Calu3 (cell line): Measurements from ENCODE around the gene ITK. TPM values are rescaled to one million over a fixed set of nuclear protein-coding genes. Genes with fewer than 3 reads are reported as not detected.
"Not testable (repeated sequence)": the region's sequence is repeated elsewhere in the genome, so short reads cannot be mapped to it uniquely, and the experiment has no call there.

ENCODE experiments used
- BruUV-seq: library from RNA; stranded (reverse); fragments of 400-500 nt; replicated peaks from 2 replicates; lab custom pipeline; 2021; lab: Mats Ljungman, UMichigan
- CTCF ChIA-PET: fragments of 300-600 bp; sonication (Branson Sonifier 250); formaldehyde crosslinking; loops from one replicate; lab custom pipeline; 2022; ENCODE audit warnings: antibody characterized with exemption; lab: Charles Lee
- DNase-seq: peaks from one replicate; pipeline ENCODE4 v3.0.0; 2022
- H3K27ac Mint-ChIP-seq: one replicate; pipeline ENCODE4 v1.8.0; 2022; ENCODE audit warnings: mixed read lengths; ENCODE audit not compliant: unreplicated experiment
- H3K27me3 Mint-ChIP-seq: one replicate; pipeline ENCODE4 v1.8.0; 2022; ENCODE audit warnings: mixed read lengths; ENCODE audit not compliant: unreplicated experiment
- H3K36me3 Mint-ChIP-seq: one replicate; pipeline ENCODE4 v1.8.0; 2022; ENCODE audit warnings: mild to moderate bottlenecking, moderate library complexity, mixed read lengths; ENCODE audit not compliant: insufficient read depth, unreplicated experiment
- H3K4me1 Mint-ChIP-seq: one replicate; pipeline ENCODE4 v1.8.0; 2022; ENCODE audit warnings: mild to moderate bottlenecking, low read depth, mixed read lengths; ENCODE audit not compliant: unreplicated experiment
- H3K4me3 Mint-ChIP-seq: one replicate; pipeline ENCODE4 v1.8.0; 2022; ENCODE audit warnings: mild to moderate bottlenecking, low read depth, moderate library complexity, mixed read lengths; ENCODE audit not compliant: unreplicated experiment
- H3K9me3 Mint-ChIP-seq: one replicate; pipeline ENCODE4 v1.8.0; 2022; ENCODE audit warnings: low read depth, mixed read lengths; ENCODE audit not compliant: unreplicated experiment
- CTCF ChIP-seq: fragments of 200-600 bp; IDR thresholded peaks from one replicate; pipeline ENCODE4 v1.8.0; 2022; ENCODE audit warnings: antibody characterized with exemption; ENCODE audit not compliant: unreplicated experiment
- intact Hi-C: fragments of 100-400 bp; cut with micrococcal nuclease; formaldehyde crosslinking; loops from one replicate; pipeline ENCODE4 v1.10.0; 2022; ENCODE audit not compliant: unreplicated experiment
- total RNA-seq: library from RNA; stranded (reverse); gene quantifications from 2 replicates; pipeline ENCODE4 v1.2.3, GENCODE V29; 2022

Gene ITK
- total RNA-seq, 1 experiment from 2014 or later = not detected

GRCh38 chr5:157201857-157202256 lies 21.2 kb downstream of the ITK start:
- Mint-ChIP-seq H3K27ac (no peak overlapping the region), H3K27me3 (peaks cover 48% of the 10 kb centered on the region), H3K9me3 (peaks cover 3% of the 10 kb centered on the region), H3K4me3 (no peak overlapping the region), H3K4me1 (no peaks in the 10 kb centered on the region), H3K36me3 (no peaks in the 10 kb centered on the region)
- CTCF ChIA-PET = no interaction called here
- intact Hi-C loops = no loop called here
- no TSS peak for BruUV-seq
- TF ChIP-seq CTCF = no peak
- DNase-seq = no peak

DNA sequence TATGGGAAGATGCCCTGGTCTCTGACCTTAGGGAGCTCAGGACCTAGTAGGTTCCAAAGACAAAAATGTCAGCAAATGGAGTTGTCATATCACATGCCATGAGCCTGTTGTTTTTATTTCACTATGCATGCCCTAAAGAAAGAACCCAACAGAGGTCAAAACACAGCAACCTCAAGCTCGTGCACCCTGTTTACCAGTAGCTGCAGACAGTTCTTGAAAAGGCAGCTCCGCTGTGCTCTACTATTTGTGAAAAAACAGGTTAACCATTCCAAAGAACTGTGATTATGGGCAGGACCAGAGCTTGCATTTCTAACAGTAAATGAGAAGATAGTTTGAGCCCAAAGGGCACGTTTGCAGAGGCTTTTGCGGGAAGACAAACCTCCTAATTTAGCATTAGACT lies 22.8 kb downstream of the ITK start:
- no TSS peak for BruUV-seq
- Mint-ChIP-seq H3K4me1 (no peaks in the 10 kb centered on the region), H3K36me3 (no peaks in the 10 kb centered on the region), H3K27ac (no peak overlapping the region), H3K27me3 (peaks cover 51% of the 10 kb centered on the region), H3K9me3 (peaks cover 3% of the 10 kb centered on the region), H3K4me3 (no peak overlapping the region)
- intact Hi-C loops = no loop called here
- CTCF ChIA-PET = no interaction called here
- no peak for DNase-seq
- TF ChIP-seq CTCF = no peak

DNA sequence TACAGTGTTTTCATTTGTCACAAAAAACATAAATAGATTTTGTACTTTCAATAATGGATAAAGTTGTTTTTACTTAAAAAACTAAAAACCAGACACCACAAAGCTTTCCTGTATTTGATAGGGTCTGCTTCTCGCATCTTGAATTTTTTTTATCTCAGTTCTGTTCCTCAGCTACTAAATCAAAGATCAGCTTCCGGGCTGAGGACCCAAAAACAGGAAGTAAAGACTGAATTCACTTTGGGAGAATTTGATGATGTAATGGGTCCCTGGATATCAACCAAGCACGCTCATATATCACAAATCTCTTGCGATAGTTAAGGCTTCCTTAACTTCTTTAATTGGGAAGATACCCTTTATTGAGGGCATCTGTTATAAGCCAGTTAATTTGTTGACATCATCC lies 24.1 kb downstream of the ITK start:
- no TSS peak for BruUV-seq
- no peak for TF ChIP-seq CTCF
- intact Hi-C loops = no loop called here
- Mint-ChIP-seq H3K4me1 (no peaks in the 10 kb centered on the region), H3K27ac (no peak overlapping the region), H3K27me3 (peaks cover 41% of the 10 kb centered on the region), H3K9me3 (peaks cover 3% of the 10 kb centered on the region), H3K36me3 (no peaks in the 10 kb centered on the region), H3K4me3 (no peak overlapping the region)
- CTCF ChIA-PET = no interaction called here
- no peak for DNase-seq

- Mint-ChIP-seq H3K27ac (no peak overlapping the region), H3K4me1 (no peaks in the 10 kb centered on the region), H3K36me3 (no peaks in the 10 kb centered on the region), H3K4me3 (no peak overlapping the region), H3K9me3 (peaks cover 3% of the 10 kb centered on the region), H3K27me3 (peaks cover 34% of the 10 kb centered on the region)
- no peak for TF ChIP-seq CTCF
- intact Hi-C loops = no loop called here
- CTCF ChIA-PET = no interaction called here
- DNase-seq = no peak
- BruUV-seq = no TSS peak
Measured at GRCh38 chr5:157205708-157206107, 25.1 kb downstream of the ITK start.

DNA sequence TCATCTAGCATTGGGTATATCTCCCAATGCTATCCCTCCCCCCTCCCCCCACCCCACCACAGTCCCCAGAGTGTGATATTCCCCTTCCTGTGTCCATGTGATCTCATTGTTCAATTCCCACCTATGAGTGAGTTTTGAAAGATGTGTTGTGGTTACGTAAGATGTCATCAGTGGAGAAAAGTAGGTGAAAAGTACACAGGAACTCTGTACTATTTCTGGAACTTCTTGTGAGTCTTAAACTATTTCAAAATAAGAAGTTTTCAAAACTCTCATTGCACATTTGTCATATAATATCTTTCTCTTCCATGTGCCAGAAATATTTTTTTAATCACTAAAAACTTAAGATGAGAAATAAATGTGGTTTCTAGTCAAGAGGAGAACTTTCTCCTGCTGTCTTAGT lies 30.0 kb downstream of the ITK start:
- H3K27ac Mint-ChIP-seq, CTCF ChIA-PET, intact Hi-C loops, H3K4me1 Mint-ChIP-seq, H3K4me3 Mint-ChIP-seq, H3K36me3 Mint-ChIP-seq, BruUV-seq, H3K9me3 Mint-ChIP-seq, DNase-seq: not testable (repeated sequence)
- peaks cover 14% of the 10 kb centered on the region for H3K27me3 Mint-ChIP-seq
